HG02763 (cell line): ENCODE data around the gene ELN.
"Not testable (repeated sequence)": the region's sequence is repeated elsewhere in the genome, so short reads cannot be mapped to it uniquely, and the experiment has no call there.

Experiments used
- ATAC-seq: cut with Tn5 transposase; IDR thresholded peaks from one replicate; pipeline ENCODE4 v1.9.1; 2021; ENCODE audit warnings: mild to moderate bottlenecking, moderate library complexity; ENCODE audit not compliant: unreplicated experiment

The ELN gene

DNA sequence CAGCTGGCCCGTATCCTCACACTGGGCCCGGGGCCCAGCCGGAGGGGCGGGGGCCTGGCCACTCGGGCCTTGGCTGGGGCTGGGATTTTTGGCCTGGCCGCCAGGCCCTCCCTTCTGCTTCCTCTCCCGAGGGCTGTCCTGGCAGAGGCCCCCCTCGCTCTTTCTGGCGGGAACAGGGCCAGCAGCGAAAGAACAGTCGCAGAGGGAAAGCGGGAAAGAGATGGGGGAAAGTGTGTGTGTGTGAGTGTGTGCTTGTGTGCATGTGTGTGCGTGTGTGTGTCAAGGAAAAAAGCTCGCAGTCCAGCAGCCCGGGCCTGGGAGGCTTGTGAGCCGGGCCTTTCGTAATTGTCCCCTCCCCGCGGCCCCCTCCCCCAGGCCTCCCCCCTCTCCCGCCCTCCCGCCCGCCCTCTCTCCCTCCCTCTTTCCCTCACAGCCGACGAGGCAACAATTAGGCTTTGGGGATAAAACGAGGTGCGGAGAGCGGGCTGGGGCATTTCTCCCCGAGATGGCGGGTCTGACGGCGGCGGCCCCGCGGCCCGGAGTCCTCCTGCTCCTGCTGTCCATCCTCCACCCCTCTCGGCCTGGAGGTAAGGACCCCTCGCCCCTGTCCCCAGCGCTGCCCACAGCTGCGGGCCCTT lies at the start of gene ELN:
TSS of gene ELN (plus strand) at position 491 of the 638 bp plus-strand sequence. CDS start at position 506, 15 bp downstream.
- no peak for ATAC-seq

DNA sequence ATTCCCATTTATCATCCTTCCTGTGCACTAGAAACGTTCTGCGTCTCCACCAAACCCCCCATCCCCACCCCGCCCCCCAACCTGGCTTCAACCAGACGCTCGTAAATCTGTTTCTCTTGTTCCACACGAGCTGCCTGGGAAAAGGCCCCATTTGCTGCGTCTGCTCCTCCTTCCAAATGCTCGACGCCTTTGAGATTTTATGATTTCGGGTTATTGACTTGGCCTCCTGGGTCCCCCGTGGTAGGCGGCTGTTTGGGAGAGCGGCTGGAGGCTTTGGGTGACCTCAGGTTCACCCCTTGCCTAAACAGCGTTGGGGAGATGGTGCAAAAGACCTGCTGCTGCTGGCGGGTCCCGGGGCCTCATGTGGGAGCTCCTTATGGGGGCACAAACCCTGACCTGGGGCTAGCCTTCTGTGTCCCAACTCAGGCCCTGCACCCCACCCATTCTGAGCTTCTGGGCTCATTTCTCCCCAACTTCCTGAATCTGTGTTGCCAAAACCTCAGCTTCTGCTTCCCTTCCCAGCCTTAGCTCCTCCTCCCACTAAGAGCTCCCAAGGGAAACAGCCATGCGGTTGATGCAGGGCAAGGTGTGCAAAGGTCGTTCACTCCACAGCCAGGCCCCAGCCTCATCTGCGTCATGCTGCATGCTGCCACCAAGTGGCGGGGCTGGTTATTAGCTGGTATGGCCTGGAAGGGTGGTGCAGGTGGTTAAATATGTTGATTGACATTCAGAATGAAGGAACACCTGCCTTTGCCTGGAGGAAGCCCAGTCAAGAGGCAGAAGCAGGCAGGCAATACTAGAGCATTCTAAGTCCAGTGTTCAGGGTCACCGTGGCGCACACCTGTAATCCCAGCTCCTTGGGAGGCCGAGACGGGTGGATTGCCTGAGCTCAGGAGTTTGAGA lies 49.1 kb upstream of the ELN start:
- no peak for ATAC-seq

DNA sequence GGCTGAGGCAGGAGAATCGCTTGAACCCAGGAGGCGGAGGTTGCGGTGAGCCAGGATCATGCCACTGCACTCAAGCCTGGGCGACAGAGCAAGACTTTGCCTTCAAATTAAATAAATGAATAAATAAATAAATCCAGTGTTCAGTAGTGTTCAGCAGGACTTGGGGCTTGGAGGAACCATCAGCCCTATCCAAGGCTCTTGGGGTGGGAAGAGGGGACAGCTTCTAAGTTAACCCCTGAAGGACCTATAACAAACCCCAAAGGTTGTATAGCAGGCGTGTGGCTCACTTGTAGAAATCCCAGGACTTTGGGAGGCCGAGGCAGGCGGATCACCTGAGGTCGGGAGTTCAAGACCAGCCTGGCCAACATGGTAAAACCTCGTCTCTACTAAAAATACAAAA lies 48.3 kb upstream of the ELN start:
- not testable (repeated sequence) for ATAC-seq

DNA sequence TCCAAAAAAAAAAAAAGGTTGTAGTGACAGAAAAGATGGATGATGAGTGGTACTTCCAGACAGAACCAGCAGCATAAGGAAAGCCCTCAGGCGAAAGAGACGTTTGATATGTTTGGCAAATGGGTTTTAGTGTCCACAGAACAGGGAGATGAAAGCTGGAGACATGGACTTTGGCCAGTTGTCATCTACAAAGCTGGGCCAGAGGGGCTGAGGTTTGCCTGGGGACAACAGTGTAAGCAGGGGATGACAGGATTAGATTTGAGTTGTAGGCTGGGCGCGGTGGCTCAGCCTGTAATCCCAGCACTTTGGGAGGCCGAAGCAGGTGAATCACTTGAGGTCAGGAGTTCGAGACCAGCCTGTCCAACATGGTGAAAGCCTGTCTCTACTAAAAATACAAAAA lies 47.8 kb upstream of the ELN start:
- no peak for ATAC-seq

DNA sequence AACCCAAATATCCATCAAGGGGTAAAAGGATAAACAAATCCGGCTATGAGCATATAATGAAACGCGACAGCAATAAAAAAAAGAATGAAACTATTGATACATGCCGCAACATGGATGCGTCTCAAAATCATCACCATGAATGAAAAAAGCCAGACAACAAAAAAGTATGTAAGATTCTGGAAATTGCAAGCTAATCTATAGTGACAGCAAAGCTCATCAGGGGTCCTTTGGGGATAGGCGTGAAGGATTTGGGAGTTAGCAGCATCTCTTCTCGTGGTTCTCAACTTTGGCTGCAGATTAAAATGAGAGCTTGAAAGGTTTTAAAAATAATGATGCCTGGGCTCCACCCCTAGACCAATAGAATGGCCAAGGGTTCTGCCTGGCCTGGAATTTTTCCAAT lies 46.0 kb upstream of the ELN start:
- ATAC-seq, result no peak

DNA sequence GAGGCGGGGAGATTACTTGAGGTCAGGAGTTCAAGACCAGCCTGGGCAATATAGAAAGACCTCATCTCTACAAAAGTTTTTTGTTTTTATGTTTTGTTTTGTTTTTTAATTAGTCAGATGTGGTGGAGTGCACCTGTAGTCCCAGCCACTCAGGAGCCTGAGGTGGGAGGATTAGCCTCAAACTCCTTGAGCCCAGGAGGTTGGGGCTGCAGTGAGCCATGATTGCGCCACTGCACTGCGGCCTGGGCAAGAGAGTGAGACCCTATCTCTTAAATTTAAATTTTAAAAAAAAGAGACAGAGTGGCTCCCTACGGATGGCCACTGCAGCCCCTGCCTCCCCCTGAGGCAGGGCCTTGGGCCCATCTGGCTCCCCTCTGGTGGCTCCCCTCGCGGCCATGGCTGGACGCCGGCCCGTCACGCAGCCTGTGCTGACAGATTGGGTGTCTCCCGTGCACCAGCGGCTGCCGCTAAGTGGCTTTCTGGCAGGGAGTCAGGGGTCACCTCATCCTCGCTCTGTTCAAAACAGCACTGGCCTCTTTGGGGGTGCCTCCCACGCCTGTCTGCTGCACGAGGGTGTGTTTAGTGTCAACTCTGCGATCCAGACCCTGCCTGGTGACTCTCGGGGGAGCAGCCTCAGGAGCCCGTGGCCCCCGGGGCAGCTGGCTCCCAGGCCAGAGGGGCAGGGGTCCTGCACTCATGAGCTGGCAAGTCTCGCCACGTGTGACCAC lies 44.4 kb upstream of the ELN start:
- no peak for ATAC-seq

DNA sequence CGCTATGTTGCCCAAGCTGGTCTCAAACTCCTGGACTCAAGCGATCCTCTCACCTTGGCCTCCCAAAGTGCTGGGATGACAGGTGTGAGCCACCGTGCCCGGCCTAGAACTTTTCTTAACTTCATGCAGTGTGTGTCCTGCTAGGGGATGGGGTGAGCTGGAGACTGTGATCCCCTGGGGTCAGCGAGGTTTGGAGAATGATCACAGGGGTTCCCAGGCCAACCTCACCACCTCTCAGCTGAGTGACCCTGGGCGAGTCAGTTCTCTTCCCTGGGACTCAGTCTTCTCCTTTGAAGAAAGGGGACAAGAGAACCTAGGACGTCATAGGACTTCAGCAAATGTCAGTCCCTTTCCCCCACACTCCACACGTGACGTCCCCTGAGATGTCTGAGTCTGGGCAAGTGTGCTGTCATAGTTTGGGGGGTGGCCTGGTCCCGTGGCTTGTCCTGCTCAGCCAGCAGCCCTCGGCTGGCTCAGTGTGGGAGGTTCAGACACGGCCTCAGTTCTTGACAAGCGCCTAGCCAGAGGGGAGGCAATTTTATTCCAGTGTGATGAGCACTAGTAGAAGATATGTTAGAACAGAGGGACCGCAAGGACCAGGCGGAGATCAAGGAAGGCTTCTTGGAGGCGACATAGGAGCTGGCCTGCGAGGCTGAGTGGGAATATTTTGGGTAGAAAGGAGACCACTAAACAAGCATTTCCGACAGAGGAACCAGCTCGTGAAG lies 43.3 kb upstream of the ELN start:
- no peak for ATAC-seq

DNA sequence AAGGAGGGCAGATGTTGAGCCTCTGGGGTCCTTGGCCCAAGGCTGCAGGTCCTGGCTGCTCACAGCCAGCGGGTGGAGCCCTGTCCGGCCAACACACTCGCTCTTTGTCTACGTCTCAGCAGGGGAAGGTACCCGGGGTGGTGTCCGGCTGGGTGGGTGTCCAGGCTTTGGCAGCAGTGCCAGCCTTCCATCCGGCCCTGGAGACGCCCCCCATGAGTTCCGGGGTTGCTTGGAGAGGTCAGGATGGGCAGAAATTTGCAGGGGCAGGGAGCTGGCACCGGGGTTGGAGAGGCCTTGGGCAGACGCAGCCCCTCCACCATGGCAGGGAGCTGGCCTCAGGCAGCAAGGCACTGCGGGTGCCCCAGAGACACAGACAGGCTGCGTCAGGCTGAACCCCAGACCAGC lies 42.2 kb upstream of the ELN start:
- no peak for ATAC-seq

DNA sequence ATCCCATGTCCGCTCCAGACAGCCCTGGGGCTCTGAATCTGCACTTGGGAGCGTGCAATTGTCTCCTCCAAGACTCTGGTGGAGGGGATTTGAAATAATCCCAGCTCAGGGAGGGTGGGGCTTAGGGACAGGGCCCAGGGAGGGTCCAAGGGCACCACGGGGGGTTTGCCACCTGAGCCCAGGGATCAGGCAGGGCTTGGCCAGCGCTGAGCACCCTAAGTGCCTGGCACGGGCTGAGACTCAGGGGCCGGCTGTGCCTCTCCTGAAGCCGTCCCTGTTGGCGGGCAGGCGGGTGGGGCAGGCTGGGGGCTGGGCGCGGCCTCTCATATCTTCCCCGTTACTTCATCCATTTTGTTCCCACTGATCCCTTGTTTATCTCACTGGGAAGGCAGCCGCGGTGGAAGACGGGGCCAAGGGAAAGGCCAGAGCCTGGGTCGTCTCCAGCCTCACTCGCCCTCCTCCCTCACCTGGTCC lies 41.8 kb upstream of the ELN start:
- no peak for ATAC-seq

DNA sequence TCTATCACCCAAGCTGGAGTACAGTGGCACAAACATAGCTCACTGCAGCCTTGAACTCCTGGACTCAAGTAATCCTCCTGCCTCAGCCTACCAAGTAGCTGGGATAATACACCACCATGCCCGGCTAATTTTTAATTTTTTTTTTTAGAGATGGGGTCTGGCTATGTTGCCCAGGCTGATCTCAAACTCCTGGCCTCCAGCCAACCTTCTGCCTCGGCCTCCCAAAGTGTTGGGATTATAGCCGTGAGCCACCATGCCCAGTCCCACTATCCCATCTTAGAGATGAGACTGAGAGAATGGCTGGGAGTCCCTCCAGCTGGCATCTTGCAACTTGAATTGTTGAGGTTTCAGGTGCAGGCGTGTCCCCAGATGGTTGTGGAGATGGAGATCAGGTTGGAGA lies 40.7 kb upstream of the ELN start:
- ATAC-seq, result no peak

DNA sequence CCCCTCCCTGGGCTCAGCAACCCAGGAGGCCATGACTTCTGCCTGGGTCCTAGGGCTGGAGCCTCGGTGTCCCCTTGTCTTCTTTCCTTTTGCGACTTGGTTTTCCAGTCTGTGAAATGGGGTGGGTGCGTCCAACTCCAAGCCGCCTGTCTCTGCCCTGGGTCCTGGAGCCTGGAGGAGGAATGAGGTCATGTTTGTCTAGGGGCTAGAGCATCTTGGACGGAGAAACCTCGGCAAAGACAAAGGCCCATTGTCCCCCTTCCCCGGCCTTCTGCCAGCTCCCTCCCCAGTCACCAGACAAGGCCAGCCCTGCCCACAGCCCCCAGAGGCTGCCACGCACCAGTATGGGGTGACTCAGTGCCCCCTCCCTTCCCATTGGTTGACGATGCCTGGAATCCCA lies 39.8 kb upstream of the ELN start:
- ATAC-seq, result no peak

DNA sequence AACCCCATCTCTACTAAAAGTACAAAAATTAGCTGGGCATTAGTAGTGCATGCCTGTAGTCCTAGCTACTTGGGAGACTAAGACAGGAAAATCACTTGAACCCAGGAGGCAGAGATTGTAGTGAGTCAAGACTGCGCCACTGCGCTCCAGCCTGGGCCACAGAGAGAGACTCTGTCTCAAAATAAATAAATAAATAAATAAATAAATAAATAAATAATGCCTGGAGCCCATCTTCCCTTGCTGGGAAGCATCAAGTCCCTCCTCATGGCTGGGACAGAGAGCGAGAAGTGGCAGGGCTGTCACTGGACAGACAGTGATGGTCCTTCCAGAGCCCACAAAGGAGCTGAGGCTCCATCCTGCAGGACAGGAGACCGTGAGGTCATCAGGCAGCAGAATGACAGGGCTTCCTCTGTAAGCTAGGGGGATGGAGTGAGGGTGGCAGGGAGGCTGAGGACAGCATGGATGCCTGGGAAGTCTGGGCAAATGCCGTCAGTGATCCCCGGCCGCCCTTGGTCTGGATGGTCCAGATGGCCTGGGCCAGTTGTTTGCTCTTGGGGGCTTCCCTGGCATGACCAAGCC lies 36.4 kb upstream of the ELN start:
- ATAC-seq, result no peak

DNA sequence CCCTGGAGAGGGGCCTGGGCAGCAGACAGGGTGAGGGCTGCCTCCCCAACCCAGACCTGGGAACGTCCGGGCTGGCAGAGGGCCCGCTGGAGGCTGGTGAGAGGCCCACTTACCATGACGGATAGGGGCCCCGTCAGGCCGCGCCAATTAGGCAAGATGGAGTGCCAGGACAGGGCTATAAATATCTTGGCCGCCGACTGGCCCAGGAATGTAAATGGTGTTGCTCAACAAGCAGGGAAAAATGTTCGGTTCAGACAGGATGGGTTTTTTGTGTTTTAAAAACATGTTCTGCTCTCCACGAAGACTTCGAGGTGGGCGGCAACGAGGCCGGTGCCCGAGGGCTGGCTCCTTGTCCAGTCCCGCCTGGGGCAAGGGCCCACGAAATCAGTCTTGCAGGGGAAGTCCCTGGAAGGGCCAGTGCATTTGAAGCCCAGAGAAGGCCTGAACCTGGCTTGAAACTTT lies 35.8 kb upstream of the ELN start:
- no peak for ATAC-seq

DNA sequence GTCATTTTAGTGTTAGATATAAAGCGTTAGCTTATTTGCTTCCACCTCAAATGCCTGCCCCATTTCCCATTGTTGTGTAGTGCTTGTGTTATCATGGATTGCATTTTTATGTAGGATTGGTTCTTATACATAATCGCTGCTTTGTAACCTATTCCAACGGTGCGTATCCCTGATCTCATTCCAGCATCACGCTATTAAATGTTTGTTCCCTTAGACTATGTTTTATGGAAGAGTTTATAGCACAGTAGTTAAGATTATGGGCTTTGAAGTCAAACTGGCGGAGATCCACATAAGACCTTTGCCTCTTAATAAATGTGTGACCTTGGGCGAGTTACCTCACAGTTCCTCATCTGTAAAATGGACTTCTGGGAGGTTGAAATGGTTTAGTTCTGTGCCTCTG lies 34.0 kb upstream of the ELN start:
- ATAC-seq, result no peak

DNA sequence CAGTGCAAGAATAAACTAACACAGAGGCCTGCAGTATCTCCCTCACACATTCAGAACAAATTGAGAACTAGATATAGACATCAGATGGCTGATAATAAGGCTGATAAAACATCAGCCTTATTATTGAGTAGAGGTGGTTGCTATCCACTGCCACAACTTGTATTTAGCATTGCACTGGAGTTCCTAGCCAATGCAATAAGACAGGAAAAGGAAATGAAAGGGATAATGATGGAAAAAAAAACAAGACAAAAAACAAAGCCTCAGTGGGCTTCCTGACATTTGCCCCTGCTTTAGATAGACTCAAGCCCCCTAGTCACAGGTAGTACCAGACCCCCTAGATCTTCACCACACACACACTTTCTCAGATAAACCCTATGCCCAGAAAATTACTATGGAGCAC lies 33.2 kb upstream of the ELN start:
- no peak for ATAC-seq

DNA sequence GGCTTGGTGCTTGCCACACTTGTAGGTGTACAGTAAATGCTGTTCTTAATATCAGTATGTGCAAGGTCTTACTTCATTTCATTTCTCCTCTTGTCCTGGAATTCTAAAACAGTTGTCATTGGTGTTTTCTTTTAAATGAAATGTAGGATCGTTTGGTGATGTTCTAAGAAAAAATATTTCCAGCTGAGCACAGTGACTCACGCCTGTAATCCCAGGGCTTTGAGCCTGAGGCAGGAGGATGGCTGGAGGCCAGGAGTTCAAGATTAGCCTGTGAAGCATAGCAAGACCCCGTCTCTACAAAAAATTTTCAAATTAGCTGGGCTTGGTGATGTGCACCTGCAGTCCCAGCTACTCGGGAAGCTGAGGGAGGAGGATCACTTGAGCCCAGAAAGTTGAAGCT lies 32.6 kb upstream of the ELN start:
- no peak for ATAC-seq

DNA sequence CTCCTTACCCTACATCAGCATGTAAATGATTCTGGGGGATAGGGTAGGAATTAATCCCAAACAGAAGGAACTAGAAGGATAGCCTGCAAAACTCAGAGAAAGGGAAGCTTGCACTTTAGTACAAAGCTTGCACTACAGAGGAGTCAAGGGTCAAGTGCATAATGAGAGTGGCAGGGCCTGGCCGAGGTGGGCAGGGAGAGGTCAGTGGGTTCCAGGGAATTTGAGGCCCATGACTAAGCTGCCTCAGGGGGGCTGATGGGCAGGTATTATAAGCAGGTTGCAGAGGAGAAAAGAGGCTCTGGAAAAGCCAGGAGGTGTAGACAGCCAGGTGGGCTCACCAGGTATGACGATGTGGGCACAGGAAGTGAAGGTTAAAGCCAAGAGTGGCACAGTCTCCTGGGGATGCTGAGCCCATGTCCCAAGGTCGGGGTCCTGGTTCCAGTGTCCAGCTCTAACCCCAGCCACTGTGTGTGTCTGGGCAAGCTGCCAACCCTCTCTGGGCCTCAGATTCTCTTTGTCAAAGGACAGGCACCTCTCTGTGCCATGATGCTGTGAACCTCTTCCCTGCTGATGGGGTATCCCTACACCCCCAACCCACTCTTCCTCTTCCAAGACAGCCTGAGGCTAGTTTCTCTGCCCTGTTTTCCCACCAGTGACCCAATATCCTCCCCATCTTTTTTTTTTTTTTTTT lies 32.0 kb upstream of the ELN start:
- ATAC-seq, result no peak

DNA sequence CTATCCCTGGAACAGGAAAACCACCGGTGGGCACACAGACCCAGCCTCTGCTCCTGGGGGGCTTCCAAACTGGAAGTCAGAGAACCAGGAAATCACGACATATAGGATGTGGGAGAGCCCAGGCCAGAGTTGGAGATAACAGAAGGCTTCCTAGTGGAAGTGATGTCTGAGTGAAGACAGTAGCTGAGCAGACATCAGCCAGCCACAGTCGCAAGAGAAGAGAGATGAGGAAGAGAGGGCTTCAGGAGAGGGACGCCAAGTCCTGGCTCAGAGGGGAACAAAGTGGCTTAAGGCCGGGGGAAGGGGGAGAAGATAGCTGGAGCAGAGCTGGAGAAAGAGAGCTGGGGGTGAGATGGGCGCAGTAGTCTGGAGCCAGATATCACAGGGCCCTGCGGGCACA lies 30.9 kb upstream of the ELN start:
- no peak for ATAC-seq

DNA sequence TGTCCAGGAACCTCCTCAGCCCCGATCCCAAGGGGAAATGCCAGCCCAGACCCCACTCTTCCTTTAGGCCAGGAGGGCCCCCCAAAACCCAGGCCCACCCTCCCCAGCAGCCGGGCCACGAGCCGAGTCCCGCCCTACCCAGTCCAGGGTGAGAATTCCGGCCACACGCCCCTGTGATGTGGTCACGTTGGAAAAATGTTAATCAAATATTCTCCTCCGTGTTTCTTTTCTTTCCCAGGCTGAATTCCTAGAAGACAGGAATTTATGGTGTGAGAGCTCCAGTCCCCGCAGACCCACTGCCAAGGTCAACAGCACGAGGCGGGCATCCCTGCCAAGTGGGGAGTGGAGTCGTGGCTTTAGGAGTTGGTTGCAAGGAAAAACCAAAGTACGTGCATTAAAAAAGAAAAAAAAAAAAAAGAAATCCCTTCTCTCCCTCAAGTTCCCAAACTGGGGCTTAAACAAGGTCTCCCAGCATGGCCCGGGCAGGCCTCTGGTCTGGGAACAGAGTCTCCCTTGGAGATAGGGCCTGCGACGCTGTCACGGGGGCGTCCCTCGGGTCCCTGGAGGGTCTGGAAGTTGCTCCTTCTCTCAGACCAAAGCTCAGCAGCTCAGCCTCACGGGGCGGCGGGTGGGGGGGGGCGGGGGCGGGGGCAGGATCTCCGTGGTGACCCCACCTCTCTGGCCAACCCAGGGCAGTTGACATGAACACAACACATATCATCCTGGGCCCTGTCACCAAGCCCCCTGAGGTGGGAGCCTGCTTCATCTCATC lies 28.1 kb upstream of the ELN start:
- no peak for ATAC-seq
